Activated CD8-positive, alpha-beta memory T cell treated with anti-CD3 and anti-CD28 coated beads, Interleukin-2, amount 50 U/mL, for 24 hours (primary cell): Measurements from ENCODE around the gene ODAPH.

Source experiments
- DNase-seq: peaks from one replicate; pipeline ENCODE4 v3.0.0-alpha.2; 2020; ENCODE audit errors: extremely low read depth

Gene ODAPH

GRCh38 chr4:75544870-75545269 is 11.0 kb upstream of the ODAPH start:
- DNase-seq, result no peak

- DNase-seq, result no peak
Observed at GRCh38 chr4:75545526-75545925, 10.3 kb upstream of the ODAPH start.

- no peak for DNase-seq
Observed at GRCh38 chr4:75547647-75548387, 8.0 kb upstream of the ODAPH start.

- no peak for DNase-seq
Observed at GRCh38 chr4:75549019-75549418, 6.8 kb upstream of the ODAPH start.

- no peak for DNase-seq
Observed at GRCh38 chr4:75552452-75552851, 3.4 kb upstream of the ODAPH start.

GRCh38 chr4:75557696-75558095 is 1.8 kb downstream of the ODAPH start:
- no peak for DNase-seq

GRCh38 chr4:75561789-75562188 is 5.9 kb downstream of the ODAPH start:
- no peak for DNase-seq

- no peak for DNase-seq
Observed at GRCh38 chr4:75564023-75564422, 8.2 kb downstream of the ODAPH start.

- DNase-seq, result no peak
Observed at GRCh38 chr4:75565481-75565880, 9.6 kb downstream of the ODAPH start.

- no peak for DNase-seq
Observed at GRCh38 chr4:75566911-75567310, 11.0 kb downstream of the ODAPH start.

GRCh38 chr4:75567725-75568124 is 11.9 kb downstream of the ODAPH start:
- DNase-seq, result no peak

GRCh38 chr4:75584067-75584466 is 28.2 kb downstream of the ODAPH start:
- DNase-seq, result no peak

GRCh38 chr4:75593393-75593792 is 37.5 kb downstream of the ODAPH start:
- no peak for DNase-seq

- no peak for DNase-seq
Observed at GRCh38 chr4:75596061-75596460, 40.2 kb downstream of the ODAPH start.

- no peak for DNase-seq
Observed at GRCh38 chr4:75598390-75598789, 42.5 kb downstream of the ODAPH start.

GRCh38 chr4:75599647-75600046 is 43.8 kb downstream of the ODAPH start:
- no peak for DNase-seq

GRCh38 chr4:75605928-75606327 is 50.1 kb downstream of the ODAPH start:
- DNase-seq, result no peak

- DNase-seq, result no peak
Observed at GRCh38 chr4:75612306-75612705, 56.4 kb downstream of the ODAPH start.
